ENCODE results near the gene MEG3.

DNA sequence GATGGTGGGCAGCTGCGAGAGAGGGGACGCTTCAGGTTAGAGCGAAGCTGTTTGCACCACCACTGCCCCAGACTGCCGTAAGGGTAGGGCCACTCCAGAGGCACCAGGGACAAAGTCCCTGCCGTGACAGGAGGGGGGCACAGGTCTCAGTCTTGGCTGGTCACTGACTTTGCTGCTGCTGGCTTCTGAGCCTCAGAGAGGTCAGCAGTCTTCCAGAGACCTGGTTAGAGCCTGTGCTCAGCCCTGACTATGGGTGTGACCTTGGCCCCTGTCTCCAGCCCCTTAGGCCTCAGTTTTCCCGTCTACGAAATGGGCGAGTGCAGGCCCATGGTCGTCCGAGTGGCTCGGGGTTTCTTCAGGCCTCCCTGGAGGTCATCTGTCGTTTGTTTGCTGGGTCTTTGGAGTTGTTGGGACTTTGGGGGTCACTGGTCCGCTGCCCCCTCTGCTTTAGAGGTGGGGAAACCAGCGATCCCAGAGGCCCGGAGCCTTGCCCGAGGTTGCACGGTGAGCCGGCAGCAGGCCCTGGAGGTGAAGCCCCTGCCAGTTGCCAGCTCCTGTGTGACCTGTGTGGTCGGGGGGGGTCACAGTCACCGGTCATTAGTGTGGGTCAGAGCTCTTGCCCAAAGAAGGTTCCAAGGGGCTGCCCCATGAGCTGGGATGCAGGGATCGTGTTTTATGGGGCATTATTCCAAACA is 15.3 kb downstream of the MEG3 start:
- TF ChIP-seq POLR2A (IDR thresholded peaks at IDR 0.05; ENCODE audit: low read length) (no peak), GATA1 (IDR thresholded peaks at IDR 0.05; ENCODE audit: low read depth, low read length) (no peak)
